ENCODE data around the gene ADD3. TPM values are rescaled to one million over a fixed set of nuclear protein-coding genes. Genes with fewer than 3 reads are reported as not detected.
"Not testable (repeated sequence)": the region's sequence is repeated elsewhere in the genome, so short reads cannot be mapped to it uniquely, and the experiment has no call there.

Gene ADD3
- total and polyA plus RNA-seq, 4 donors: 15.4 to 55.9 (median 22.8) TPM

GRCh38 chr10:109984013-109984412 lies 23.8 kb upstream of the ADD3 start:
- H3K27me3 ChIP-seq (ENCODE audit: control insufficient read depth in 4 of 4, insufficient read depth in 4 of 4, low read length in 3 of 4): no peaks in the 10 kb centered on the region
- 89% methylated on average over 2 of the region's 2 CpGs for WGBS
- H3K36me3 ChIP-seq (ENCODE audit: control insufficient read depth in 4 of 4, insufficient read depth in 3 of 4, low read depth in 1 of 4, low read length in 3 of 4): no peaks in the 10 kb centered on the region
- no peak overlapping the region for H3K27ac ChIP-seq (ENCODE audit: low read depth in 1 of 2, low read length in 2 of 2)
- no peak overlapping the region for H3K9ac ChIP-seq (ENCODE audit: low read depth in 1 of 2, low read length in 2 of 2)
- TF ChIP-seq JUND (IDR thresholded peaks at IDR 0.05) (no peak), FOXA1 (IDR thresholded peaks at IDR 0.05) (no peak), RAD21 (IDR thresholded peaks at IDR 0.05) (no peak), TAF1 (conservative IDR thresholded peaks at IDR 0.05) (no peak), NR2F2 (IDR thresholded peaks at IDR 0.05) (no peak), REST (IDR thresholded peaks at IDR 0.05) (no peak), CTCF (IDR thresholded peaks at IDR 0.05; ENCODE audit: low read depth, low read length, missing input control) (no peak), YY1 (IDR thresholded peaks at IDR 0.05) (no peak), EGR1 (IDR thresholded peaks at IDR 0.05; ENCODE audit: low read depth in 2 of 2) (no peak), SP1 (IDR thresholded peaks at IDR 0.05) (no peak)
- TF ChIP-seq, protein P1, sequence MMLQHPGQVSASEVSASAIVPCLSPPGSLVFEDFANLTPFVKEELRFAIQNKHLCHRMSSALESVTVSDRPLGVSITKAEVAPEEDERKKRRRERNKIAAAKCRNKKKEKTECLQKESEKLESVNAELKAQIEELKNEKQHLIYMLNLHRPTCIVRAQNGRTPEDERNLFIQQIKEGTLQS (IDR thresholded peaks at IDR 0.05): no peak
- no peaks in the 10 kb centered on the region for H3K9me3 ChIP-seq (ENCODE audit: control insufficient read depth in 4 of 4, low read length in 3 of 4)
- no peak overlapping the region for H3K4me3 ChIP-seq (ENCODE audit: low read depth in 1 of 3, low read length in 3 of 3)
- DNase-seq (ENCODE audit: low spot score): no peak
- no peaks in the 10 kb centered on the region for H3K4me1 ChIP-seq (ENCODE audit: control insufficient read depth in 4 of 4, insufficient read depth in 4 of 4, low read length in 3 of 4)

GRCh38 chr10:109985768-109986167 lies 22.0 kb upstream of the ADD3 start:
- not testable (repeated sequence) for H3K4me1 ChIP-seq (ENCODE audit: control insufficient read depth in 4 of 4, insufficient read depth in 4 of 4, low read length in 3 of 4); H3K27me3 ChIP-seq (ENCODE audit: control insufficient read depth in 4 of 4, insufficient read depth in 4 of 4, low read length in 3 of 4); H3K36me3 ChIP-seq (ENCODE audit: control insufficient read depth in 4 of 4, insufficient read depth in 3 of 4, low read depth in 1 of 4, low read length in 3 of 4); H3K4me3 ChIP-seq (ENCODE audit: low read depth in 1 of 3, low read length in 3 of 3); H3K9ac ChIP-seq (ENCODE audit: low read depth in 1 of 2, low read length in 2 of 2); H3K9me3 ChIP-seq (ENCODE audit: control insufficient read depth in 4 of 4, low read length in 3 of 4); DNase-seq (ENCODE audit: low spot score); H3K27ac ChIP-seq (ENCODE audit: low read depth in 1 of 2, low read length in 2 of 2)
- WGBS: 95% methylated on average over 3 of the region's 3 CpGs

- Histone ChIP-seq H3K27ac (ENCODE audit: low read depth in 1 of 2, low read length in 2 of 2) (no peak overlapping the region), H3K4me3 (ENCODE audit: low read depth in 1 of 3, low read length in 3 of 3) (no peak overlapping the region), H3K9me3 (ENCODE audit: control insufficient read depth in 4 of 4, low read length in 3 of 4) (no peaks in the 10 kb centered on the region), H3K27me3 (ENCODE audit: control insufficient read depth in 4 of 4, insufficient read depth in 4 of 4, low read length in 3 of 4) (no peaks in the 10 kb centered on the region), H3K4me1 (ENCODE audit: control insufficient read depth in 4 of 4, insufficient read depth in 4 of 4, low read length in 3 of 4) (no peaks in the 10 kb centered on the region), H3K9ac (ENCODE audit: low read depth in 1 of 2, low read length in 2 of 2) (no peak overlapping the region), H3K36me3 (ENCODE audit: control insufficient read depth in 4 of 4, insufficient read depth in 3 of 4, low read depth in 1 of 4, low read length in 3 of 4) (no peaks in the 10 kb centered on the region)
- no peak for DNase-seq (ENCODE audit: low spot score)
- WGBS: 89% methylated on average over 3 of the region's 3 CpGs
- TF ChIP-seq YY1 (IDR thresholded peaks at IDR 0.05): no peak
- TF ChIP-seq RAD21 (IDR thresholded peaks at IDR 0.05): no peak
These were observed 20.2 kb upstream of the ADD3 start for GRCh38 chr10:109987452-109988211.
